GM12801 (cell line): Measurements from ENCODE around the gene PCDHGB5.

Experiments
- TF ChIP-seq, protein P1 (sequence below): IDR thresholded peaks from one replicate; pipeline ENCODE4 v1.5.1; 2011; ENCODE audit warnings: control low read depth; ENCODE audit not compliant: insufficient read length; ENCODE audit errors: extremely low read depth

PCDHGB5 gene

DNA sequence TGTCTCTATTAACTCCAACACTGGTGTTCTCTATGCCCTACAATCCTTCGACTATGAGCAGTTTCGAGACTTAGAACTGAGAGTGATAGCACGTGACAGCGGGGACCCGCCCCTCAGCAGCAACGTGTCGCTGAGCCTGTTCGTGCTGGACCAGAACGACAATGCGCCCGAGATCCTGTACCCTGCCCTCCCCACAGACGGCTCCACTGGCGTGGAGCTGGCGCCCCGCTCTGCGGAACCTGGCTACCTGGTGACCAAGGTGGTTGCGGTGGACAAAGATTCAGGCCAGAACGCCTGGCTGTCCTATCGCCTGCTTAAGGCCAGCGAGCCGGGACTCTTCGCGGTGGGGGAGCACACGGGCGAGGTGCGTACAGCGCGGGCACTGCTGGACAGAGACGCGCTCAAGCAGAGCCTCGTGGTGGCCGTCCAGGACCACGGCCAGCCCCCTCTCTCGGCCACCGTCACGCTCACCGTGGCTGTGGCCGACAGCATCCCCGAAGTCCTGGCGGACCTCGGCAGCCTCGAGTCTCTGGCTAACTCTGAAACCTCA lies 25.1 kb downstream of the PCDHGB5 start:
- TF ChIP-seq, protein P1, sequence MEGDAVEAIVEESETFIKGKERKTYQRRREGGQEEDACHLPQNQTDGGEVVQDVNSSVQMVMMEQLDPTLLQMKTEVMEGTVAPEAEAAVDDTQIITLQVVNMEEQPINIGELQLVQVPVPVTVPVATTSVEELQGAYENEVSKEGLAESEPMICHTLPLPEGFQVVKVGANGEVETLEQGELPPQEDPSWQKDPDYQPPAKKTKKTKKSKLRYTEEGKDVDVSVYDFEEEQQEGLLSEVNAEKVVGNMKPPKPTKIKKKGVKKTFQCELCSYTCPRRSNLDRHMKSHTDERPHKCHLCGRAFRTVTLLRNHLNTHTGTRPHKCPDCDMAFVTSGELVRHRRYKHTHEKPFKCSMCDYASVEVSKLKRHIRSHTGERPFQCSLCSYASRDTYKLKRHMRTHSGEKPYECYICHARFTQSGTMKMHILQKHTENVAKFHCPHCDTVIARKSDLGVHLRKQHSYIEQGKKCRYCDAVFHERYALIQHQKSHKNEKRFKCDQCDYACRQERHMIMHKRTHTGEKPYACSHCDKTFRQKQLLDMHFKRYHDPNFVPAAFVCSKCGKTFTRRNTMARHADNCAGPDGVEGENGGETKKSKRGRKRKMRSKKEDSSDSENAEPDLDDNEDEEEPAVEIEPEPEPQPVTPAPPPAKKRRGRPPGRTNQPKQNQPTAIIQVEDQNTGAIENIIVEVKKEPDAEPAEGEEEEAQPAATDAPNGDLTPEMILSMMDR, result no peak

DNA sequence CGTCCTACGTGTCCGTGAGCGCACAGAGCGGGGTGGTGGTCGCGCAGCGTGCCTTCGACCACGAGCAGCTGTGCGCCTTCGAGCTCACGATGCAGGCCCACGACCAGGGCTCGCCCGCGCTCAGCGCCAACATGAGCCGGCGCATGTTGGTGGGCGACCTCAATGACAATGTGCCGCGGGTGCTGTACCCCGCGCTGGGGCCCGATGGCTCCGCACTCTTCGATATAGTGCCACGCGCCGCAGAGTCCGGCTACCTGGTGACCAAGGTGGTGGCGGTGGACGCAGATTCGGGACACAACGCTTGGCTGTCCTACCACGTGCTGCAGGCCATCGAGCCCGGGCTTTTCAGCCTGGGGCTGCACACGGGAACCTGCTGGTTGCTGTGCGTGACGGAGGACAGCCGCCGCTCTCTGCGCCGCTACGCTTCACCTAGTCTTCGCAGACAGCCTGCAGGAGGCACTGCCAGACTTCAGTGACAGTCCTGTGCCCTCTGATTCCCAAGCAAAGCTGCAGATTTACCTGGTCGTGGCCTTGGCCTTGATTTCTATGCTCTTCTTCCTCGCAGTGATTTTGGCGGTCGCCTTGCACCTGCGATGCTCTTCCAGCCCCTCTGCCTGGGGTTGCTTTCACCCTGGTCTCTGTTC lies 30.2 kb downstream of the PCDHGB5 start:
- TF ChIP-seq, protein P1, result no peak

DNA sequence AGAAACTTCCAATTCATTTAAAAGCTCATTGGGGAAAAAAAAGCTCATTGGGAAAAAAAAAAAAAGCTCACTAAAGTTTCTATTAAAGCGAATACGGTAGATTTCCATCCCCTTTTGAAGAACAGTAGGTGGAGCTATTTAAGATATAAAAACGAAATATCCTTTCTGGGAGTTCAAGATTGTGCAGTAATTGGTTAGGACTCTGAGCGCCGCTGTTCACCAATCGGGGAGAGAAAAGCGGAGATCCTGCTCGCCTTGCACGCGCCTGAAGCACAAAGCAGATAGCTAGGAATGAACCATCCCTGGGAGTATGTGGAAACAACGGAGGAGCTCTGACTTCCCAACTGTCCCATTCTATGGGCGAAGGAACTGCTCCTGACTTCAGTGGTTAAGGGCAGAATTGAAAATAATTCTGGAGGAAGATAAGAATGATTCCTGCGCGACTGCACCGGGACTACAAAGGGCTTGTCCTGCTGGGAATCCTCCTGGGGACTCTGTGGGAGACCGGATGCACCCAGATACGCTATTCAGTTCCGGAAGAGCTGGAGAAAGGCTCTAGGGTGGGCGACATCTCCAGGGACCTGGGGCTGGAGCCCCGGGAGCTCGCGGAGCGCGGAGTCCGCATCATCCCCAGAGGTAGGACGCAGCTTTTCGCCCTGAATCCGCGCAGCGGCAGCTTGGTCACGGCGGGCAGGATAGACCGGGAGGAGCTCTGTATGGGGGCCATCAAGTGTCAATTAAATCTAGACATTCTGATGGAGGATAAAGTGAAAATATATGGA lies 32.8 kb downstream of the PCDHGB5 start, which contains the start of gene PCDHGA12:
TSS of gene PCDHGA12 (plus strand) at position 176 of the 782 bp plus-strand sequence. CDS start at position 429, 253 bp downstream.
- TF ChIP-seq, protein P1, result no peak

DNA sequence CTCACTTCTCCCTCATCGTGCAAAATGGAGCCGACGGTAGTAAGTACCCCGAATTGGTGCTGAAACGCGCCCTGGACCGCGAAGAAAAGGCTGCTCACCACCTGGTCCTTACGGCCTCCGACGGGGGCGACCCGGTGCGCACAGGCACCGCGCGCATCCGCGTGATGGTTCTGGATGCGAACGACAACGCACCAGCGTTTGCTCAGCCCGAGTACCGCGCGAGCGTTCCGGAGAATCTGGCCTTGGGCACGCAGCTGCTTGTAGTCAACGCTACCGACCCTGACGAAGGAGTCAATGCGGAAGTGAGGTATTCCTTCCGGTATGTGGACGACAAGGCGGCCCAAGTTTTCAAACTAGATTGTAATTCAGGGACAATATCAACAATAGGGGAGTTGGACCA lies 33.5 kb downstream of the PCDHGB5 start:
- TF ChIP-seq, protein P1, result no peak

DNA sequence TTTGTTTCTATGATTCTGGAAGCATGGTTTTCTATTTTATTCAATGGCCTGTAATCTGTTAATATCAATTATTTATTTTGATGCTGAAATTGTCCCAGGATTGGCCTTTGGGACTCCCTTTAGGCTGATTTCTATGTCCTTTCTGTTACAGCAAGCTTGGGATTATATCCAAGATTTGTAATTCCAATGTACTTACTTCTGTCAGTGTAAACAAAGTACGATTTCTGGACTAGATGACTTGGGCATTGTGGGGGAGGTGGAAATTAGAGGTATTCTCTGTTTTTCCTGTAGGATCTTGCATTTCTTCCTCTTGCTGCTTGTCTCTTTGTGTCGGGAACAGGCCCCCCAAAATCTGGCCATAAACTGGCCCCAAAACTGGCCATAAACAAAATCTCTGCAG lies 36.3 kb downstream of the PCDHGB5 start:
- TF ChIP-seq, protein P1, result no peak

DNA sequence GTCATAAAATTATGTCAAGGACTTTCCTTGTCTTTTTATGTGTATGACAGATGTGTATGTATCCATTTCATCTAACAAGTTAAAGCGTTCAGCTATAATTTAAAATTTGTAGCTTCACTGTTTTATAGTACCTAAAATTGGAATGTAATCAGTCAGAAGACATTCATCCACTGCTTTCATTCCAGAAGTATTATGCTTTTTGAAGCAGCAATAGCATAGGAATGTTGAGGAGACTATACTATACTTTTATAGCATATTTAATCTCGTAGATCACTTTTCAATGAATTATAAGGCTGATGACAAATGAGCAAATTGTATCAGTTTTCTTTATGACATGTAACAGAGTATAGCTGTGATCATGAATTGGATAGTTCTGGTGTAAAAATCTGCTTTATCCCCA lies 39.5 kb downstream of the PCDHGB5 start:
- TF ChIP-seq, protein P1, result no peak

DNA sequence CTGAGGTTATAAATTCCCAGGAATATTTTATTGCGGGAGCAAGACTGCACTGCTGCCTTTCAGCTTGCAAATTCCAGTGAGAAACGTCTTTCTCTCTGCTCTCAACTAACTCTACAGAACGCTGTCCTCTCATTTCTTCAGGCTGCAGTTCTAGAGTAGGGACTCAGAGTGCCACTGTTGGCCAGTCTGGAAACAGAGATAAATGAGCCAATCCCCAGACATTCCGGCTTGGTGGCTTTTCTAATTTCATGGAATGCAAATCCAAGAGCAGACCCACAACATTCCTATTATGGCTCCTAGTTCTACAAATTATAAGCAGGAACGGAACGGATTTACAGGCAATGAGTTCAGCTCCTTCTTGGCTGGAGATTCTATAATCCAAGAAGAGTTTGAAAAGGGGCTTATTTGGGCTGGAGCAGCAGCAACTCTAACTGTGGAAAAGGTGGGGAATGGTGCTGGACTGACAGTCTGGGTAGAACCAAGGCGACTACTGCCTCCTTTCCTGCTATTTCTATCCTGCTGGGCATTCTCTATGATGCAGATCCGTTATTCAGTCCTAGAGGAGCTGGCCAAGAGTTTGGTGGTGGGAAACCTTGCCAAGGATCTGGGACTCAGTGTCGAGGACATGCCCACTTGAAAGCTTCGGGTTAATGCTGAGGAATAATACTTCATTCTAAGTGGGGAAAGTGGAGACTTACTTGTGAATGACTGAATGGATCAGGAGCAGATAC lies 41.8 kb downstream of the PCDHGB5 start:
- TF ChIP-seq, protein P1, result no peak
